Subcutaneous adipose tissue (tissue), 4 donors: Measurements from ENCODE around the gene TMEM94. TPM values are rescaled to one million over a fixed set of nuclear protein-coding genes. Genes with fewer than 3 reads are reported as not detected.

Source experiments
- CTCF ChIP-seq: fragments of 450-650 bp; IDR thresholded peaks from one replicate; pipeline ENCODE4 v1.5.1; 2016; ENCODE audit warnings: low read depth, mild to moderate bottlenecking, control low read depth, antibody characterized with exemption, moderate library complexity
- total RNA-seq, 4 donors: library from RNA; depleted of rRNA; stranded (reverse); fragments of >200 nt; gene quantifications; one replicate each; pipeline ENCODE4 v1.1.0, GENCODE V29; 2016

Gene TMEM94
- total RNA-seq, 4 donors from 2014 or later: 35.0 to 80.2 (median 45.9) TPM

DNA sequence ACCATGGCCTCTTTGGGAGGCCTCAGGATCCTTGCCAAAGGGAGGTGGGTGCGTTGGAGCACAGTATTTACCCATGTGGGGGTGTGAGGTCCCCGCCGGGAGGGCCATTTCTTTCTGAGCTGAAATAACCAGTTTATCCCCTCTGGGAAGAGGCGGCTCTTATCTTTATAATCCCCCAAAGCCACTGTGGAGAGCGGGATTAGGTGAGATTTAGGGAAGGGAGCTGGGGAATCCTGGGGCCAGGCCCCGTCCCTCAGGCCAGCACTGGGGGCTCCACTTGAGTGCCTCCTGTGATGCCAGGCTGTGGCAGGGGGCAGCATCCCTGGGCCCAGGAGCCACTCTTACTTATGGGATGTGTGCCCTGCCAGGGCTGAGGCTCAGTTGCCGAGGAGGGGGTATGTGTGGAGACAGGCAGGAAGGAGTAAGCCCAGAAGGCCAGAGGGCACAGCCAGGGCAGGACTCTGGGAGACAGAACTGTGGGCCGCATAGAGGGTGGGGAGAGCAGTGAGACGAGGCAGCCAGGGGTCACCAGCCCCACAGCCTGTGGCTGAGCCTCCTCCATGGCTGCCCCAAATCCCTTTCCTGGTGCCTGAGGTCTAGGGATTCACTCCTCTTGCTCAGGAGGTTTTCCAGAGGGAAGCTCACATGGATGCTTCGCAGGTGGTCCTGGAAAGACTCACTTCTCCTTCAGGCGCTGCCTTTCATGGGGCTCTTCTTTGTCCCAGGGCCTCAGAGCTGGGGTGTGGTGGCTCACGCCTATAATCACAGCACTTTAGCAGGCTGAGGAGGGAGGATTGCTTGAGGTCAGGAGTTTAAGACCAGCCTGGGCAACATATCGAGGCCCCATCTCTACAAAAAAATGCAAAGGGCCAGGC is 25.0 kb downstream of the TMEM94 start:
- no peak for TF ChIP-seq CTCF

DNA sequence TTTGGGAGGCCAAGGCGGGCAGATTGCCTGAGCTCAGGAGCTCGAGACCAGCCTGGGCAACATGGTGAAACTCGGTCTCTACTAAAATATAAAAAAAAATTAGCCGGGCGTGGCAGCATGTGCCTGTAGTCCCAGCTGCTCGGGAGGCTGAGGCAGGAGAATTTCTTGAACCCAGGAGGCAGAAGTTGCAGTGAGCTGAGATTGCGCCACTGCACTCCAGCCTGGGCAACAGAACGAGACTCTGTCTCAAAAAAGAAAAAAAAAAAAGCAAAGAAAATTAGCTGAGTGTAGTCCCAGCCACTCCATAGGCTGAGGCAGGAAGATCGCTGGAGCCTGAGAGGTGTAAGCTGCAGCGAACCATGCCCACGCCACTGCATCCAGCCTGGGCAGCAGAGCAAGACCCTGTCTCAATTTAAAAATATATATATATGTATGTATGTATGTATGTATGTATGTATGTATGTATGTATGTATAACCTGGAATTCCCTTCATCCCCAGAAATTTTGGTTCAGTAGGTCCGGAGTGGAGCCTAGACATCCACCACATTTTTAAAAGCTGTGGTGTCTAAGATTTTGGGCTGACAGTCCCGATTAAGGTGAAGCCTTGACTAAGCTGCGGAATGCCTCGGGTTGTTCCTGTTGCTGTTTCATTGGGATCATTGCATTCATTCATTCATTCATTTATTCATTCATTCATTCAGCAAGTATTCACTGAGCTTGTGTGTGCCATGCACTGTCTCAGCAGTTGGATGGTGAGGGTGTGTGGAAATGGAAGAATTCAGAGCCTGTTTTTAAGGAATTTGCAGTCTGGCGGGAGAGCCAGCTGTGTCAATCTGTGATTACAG is 25.9 kb downstream of the TMEM94 start:
- TF ChIP-seq CTCF: no peak

- TF ChIP-seq CTCF: no peak
These were observed 29.3 kb downstream of the TMEM94 start for GRCh38 chr17:75485688-75486087.

- TF ChIP-seq CTCF: no peak
These were observed 29.7 kb downstream of the TMEM94 start for GRCh38 chr17:75486151-75486550.

GRCh38 chr17:75486951-75487350 is 30.5 kb downstream of the TMEM94 start:
- no peak for TF ChIP-seq CTCF

- TF ChIP-seq CTCF: no peak
These were observed 31.1 kb downstream of the TMEM94 start for GRCh38 chr17:75487351-75488070.
